CD14-positive monocyte (primary cell): Measurements from ENCODE around the gene PRPF31. TPM values are rescaled to one million over a fixed set of nuclear protein-coding genes. Genes with fewer than 3 reads are reported as not detected.

Experiments used
- DNase-seq, 3 donors: peaks; one replicate each; pipeline ENCODE4 v3.0.0-alpha.2; 2011 to 2022
- H2AFZ ChIP-seq: 2 replicates; pipeline ENCODE4 v1.6.0; 2012; ENCODE audit warnings: mild to moderate bottlenecking, low read depth, low read length, inconsistent platforms; ENCODE audit not compliant: insufficient read depth, poor library complexity, severe bottlenecking
- H3K27ac ChIP-seq, 2 donors: 1 replicate in 1 of 2; 2 replicates in 1 of 2; pipeline ENCODE4 v1.5.1; 2012 to 2013; ENCODE audit warnings: low read length in 2 of 2, control low read depth in 1 of 2, inconsistent platforms in 1 of 2, low read depth in 1 of 2, mild to moderate bottlenecking in 1 of 2
- H3K27me3 ChIP-seq, 2 donors: one replicate each; pipeline versions ENCODE4 v1.6.0 to v1.6.1; 2011 to 2013; ENCODE audit warnings: low read length in 2 of 2; ENCODE audit not compliant: control insufficient read depth in 2 of 2, insufficient read depth in 2 of 2
- H3K36me3 ChIP-seq, 2 donors: replicated peaks in 1 of 2; 1 replicate in 1 of 2; 2 replicates in 1 of 2; pipeline versions ENCODE4 v1.5.1 to v1.6.1; 2012 to 2013; ENCODE audit warnings: low read length in 2 of 2, control low read depth in 1 of 2, inconsistent platforms in 1 of 2, mild to moderate bottlenecking in 1 of 2; ENCODE audit not compliant: insufficient read depth in 2 of 2, control insufficient read depth in 1 of 2
- H3K4me1 ChIP-seq, 2 donors: 1 replicate in 1 of 2; 2 replicates in 1 of 2; pipeline versions ENCODE4 v1.5.1 to v1.6.1; 2012 to 2013; ENCODE audit warnings: low read length in 2 of 2, control low read depth in 1 of 2, inconsistent platforms in 1 of 2, mild to moderate bottlenecking in 1 of 2, moderate library complexity in 1 of 2; ENCODE audit not compliant: insufficient read depth in 2 of 2, control insufficient read depth in 1 of 2
- H3K4me2 ChIP-seq: replicated peaks from 2 replicates; pipeline ENCODE3; 2012; ENCODE audit warnings: low read length, moderate library complexity, mild to moderate bottlenecking; ENCODE audit not compliant: poor library complexity, severe bottlenecking; ENCODE audit errors: extremely low read depth
- H3K4me3 ChIP-seq, 3 experiments: fragments of 200-600 bp in 1 of 3; sonication (generic) in 1 of 3; replicated peaks in 1 of 3; 1 replicate in 2 of 3; 2 replicates in 1 of 3; pipeline ENCODE4 v1.5.1; 2011 to 2013; ENCODE audit warnings: low read length in 3 of 3, mild to moderate bottlenecking in 3 of 3, control low read depth in 2 of 3, low read depth in 2 of 3, inconsistent platforms in 1 of 3, moderate library complexity in 1 of 3
- H3K79me2 ChIP-seq: 2 replicates; pipeline ENCODE4 v1.6.0; 2012; ENCODE audit warnings: mild to moderate bottlenecking, control low read depth, inconsistent platforms, low read length, moderate library complexity; ENCODE audit not compliant: insufficient read depth
- H3K9ac ChIP-seq: 2 replicates; pipeline ENCODE4 v1.6.0; 2017; ENCODE audit warnings: low read length, mild to moderate bottlenecking; ENCODE audit not compliant: insufficient read depth, poor library complexity, severe bottlenecking
- H3K9me3 ChIP-seq, 2 donors: replicated peaks in 1 of 2; 1 replicate in 1 of 2; 2 replicates in 1 of 2; pipeline versions ENCODE4 v1.5.1 to v1.6.1; 2012 to 2013; ENCODE audit warnings: low read length in 2 of 2, control low read depth in 1 of 2; ENCODE audit not compliant: control insufficient read depth in 1 of 2, insufficient read depth in 1 of 2
- H4K20me1 ChIP-seq: 2 replicates; pipeline ENCODE4 v1.6.0; 2012; ENCODE audit warnings: mild to moderate bottlenecking, low read length, control low read depth, moderate library complexity; ENCODE audit not compliant: insufficient read depth
- H3K27ac Mint-ChIP-seq, 7 donors: one replicate each; pipeline ENCODE4 v1.8.0; 2020; ENCODE audit warnings: mild to moderate bottlenecking in 7 of 7, mixed read lengths in 7 of 7, moderate library complexity in 6 of 7, inconsistent platforms in 2 of 7
- H3K27me3 Mint-ChIP-seq, 3 donors: one replicate each; pipeline ENCODE4 v1.8.0; 2021 to 2022; ENCODE audit warnings: low read depth in 3 of 3, mild to moderate bottlenecking in 3 of 3, mixed read lengths in 3 of 3, moderate library complexity in 3 of 3, inconsistent platforms in 1 of 3
- H3K36me3 Mint-ChIP-seq, 2 donors: one replicate each; pipeline ENCODE4 v1.8.0; 2020; ENCODE audit warnings: mixed read lengths in 2 of 2, inconsistent platforms in 1 of 2, mild to moderate bottlenecking in 1 of 2
- H3K4me1 Mint-ChIP-seq: one replicate; pipeline ENCODE4 v1.8.0; 2020; ENCODE audit warnings: mild to moderate bottlenecking, mixed read lengths
- H3K4me3 Mint-ChIP-seq, 2 donors: one replicate each; pipeline ENCODE4 v1.8.0; 2020; ENCODE audit warnings: mild to moderate bottlenecking in 2 of 2, mixed read lengths in 2 of 2, moderate library complexity in 1 of 2
- H3K9me3 Mint-ChIP-seq, 7 donors: one replicate each; pipeline ENCODE4 v1.8.0; 2020 to 2022; ENCODE audit warnings: mixed read lengths in 7 of 7, mild to moderate bottlenecking in 6 of 7, moderate library complexity in 6 of 7, inconsistent platforms in 2 of 7
- WGBS: methylation state at CpG from one replicate; pipeline ENCODE4 v1.1.5; 2013; ENCODE audit warnings: missing lambda C conversion rate; ENCODE audit not compliant: insufficient coverage; 5-methylcytosine and 5-hydroxymethylcytosine counted together
- intact Hi-C, 2 donors: fragments of 100-400 bp; cut with micrococcal nuclease; formaldehyde crosslinking; loops; one replicate each; pipeline versions ENCODE4 v1.15.0 to v1.15.1; 2023
- polyA plus RNA-seq, 3 donors: library from polyadenylated mRNA; depleted of rRNA in 1 of 3; unstranded in 2 of 3; stranded (reverse) in 1 of 3; fragments of 300-500 nt in 2 of 3; fragments of >200 nt in 1 of 3; fragmentation: Illumina TruSeq in 2 of 3; gene quantifications; 1 replicate in 2 of 3; 2 replicates in 1 of 3; pipeline ENCODE4 v1.2.3, GENCODE V29; 2012 to 2021
- TF ChIP-seq, protein P1 (sequence below): fragments of 200-600 bp; IDR thresholded peaks from one replicate; pipeline ENCODE4 v1.8.0; 2022; ENCODE audit warnings: antibody characterized with exemption, mild to moderate bottlenecking

Gene PRPF31
- polyA plus RNA-seq, 3 donors = 34.4 to 51.8 (median 37.6) TPM

DNA sequence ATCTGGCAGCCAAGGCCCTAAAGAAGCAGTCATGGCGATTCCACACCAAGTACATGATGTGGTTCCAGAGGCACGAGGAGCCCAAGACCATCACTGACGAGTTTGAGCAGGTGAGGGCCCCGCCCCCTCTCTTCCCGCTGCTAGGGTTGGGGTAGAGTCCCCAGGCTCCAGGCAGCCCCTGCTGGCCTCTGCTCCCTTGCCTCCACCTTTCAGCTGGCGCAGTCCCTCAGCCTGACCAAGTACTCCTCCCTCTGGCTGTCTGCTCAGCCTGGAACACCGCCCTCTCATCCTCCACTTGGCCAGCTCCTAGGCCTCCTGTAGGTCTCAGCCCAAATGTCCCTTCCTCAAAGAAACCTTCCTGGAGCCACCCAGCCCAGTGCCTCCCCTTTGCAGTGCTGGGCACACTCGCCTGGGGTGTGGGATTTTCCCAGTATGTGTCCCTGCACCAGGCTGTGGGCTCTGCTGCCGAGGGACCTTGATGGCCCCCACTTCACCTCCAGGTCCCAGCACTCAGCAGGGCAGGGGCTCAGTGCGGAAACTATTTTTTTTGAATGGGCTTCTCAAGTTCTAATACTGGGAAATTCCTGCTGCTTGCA lies 38.3 kb downstream of the PRPF31 start:
- Histone ChIP-seq H2AFZ (no peak overlapping the region), H3K36me3 (peaks cover 87 to 93% of the 10 kb centered on the region in 2 donors), H3K9ac (no peak overlapping the region), H3K27me3 (no peaks in the 10 kb centered on the region), H3K4me2 (no peak overlapping the region), H3K9me3 (no peaks in the 10 kb centered on the region), H3K27ac (no peak overlapping the region), H3K4me1 (peaks cover 9 to 10% of the 10 kb centered on the region in 2 donors), H3K79me2 (peaks cover 29% of the 10 kb centered on the region), H3K4me3 (no peak overlapping the region), H4K20me1 (peaks cover 87% of the 10 kb centered on the region)
- H3K9me3 Mint-ChIP-seq = no peaks in the 10 kb centered on the region
- peaks cover 14% of the 10 kb centered on the region for H3K4me1 Mint-ChIP-seq
- intact Hi-C loops = no loop called here
- TF ChIP-seq, protein P1, sequence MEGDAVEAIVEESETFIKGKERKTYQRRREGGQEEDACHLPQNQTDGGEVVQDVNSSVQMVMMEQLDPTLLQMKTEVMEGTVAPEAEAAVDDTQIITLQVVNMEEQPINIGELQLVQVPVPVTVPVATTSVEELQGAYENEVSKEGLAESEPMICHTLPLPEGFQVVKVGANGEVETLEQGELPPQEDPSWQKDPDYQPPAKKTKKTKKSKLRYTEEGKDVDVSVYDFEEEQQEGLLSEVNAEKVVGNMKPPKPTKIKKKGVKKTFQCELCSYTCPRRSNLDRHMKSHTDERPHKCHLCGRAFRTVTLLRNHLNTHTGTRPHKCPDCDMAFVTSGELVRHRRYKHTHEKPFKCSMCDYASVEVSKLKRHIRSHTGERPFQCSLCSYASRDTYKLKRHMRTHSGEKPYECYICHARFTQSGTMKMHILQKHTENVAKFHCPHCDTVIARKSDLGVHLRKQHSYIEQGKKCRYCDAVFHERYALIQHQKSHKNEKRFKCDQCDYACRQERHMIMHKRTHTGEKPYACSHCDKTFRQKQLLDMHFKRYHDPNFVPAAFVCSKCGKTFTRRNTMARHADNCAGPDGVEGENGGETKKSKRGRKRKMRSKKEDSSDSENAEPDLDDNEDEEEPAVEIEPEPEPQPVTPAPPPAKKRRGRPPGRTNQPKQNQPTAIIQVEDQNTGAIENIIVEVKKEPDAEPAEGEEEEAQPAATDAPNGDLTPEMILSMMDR = no peak
- H3K27ac Mint-ChIP-seq = peak overlapping the region in 3 of 7 donors; percentile 15 to 56 (median 42)
- 91% methylated on average over 8 of the region's 10 CpGs for WGBS
- H3K27me3 Mint-ChIP-seq = peaks cover 0 to 2% (median 0%) of the 10 kb centered on the region in 3 donors
- H3K4me3 Mint-ChIP-seq = no peak overlapping the region
- DNase-seq = no peak
- H3K36me3 Mint-ChIP-seq = peaks cover 79 to 90% of the 10 kb centered on the region in 2 donors

DNA sequence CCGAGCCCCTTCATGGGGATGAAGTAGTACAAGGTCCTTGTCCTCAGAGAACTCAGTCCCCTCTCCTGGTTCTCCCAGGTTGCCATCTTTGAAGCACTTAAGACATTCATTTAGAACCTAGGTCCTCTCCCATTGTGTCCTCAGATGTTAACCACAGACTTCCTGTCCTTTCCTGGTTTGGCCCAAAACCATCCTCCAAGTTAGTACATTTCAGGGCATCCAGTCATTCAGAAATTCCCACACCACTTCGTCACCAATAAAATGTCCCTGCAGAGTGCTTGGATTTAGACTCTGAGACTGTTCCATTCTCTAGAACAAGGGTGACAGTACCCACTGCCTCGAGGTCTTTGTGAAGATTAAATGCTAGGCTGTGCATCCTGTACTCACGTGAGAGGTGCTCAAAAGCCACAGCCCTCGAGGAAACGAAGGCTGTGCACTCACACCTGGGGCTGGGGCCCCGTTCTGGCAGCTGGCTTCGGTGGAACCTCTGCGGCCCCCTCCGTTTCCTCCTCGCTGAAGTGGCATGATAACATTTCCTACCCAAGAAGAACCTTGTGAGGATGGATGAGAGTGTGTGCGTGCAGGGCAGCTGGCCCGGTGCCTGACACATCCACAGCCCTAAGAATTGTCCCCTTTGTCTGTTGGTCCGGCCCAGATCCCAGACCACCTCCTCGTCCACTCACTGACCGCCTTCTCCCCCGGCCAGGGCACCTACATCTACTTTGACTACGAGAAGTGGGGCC lies 39.2 kb downstream of the PRPF31 start:
- Histone ChIP-seq H3K4me1 (peaks cover 13 to 16% of the 10 kb centered on the region in 2 donors), H3K4me2 (no peak overlapping the region), H3K27me3 (no peaks in the 10 kb centered on the region), H2AFZ (no peak overlapping the region), H3K36me3 (peaks cover 77 to 83% of the 10 kb centered on the region in 2 donors), H3K79me2 (peaks cover 34% of the 10 kb centered on the region), H3K4me3 (no peak overlapping the region), H3K9me3 (no peaks in the 10 kb centered on the region), H4K20me1 (peaks cover 88% of the 10 kb centered on the region), H3K27ac (peak overlapping the region in 1 of 2 donors; percentile 20), H3K9ac (no peak overlapping the region)
- WGBS = 61% methylated on average over 12 of the region's 18 CpGs
- no peak for DNase-seq
- H3K4me1 Mint-ChIP-seq = peaks cover 17% of the 10 kb centered on the region
- H3K27ac Mint-ChIP-seq = peak overlapping the region in 3 of 7 donors; percentile 41 to 56 (median 50)
- H3K4me3 Mint-ChIP-seq = no peak overlapping the region
- H3K36me3 Mint-ChIP-seq = peaks cover 69 to 80% of the 10 kb centered on the region in 2 donors
- H3K9me3 Mint-ChIP-seq = no peaks in the 10 kb centered on the region
- TF ChIP-seq, protein P1 = no peak
- intact Hi-C loops = no loop called here
- peaks cover 0 to 2% (median 2%) of the 10 kb centered on the region in 3 donors for H3K27me3 Mint-ChIP-seq
